ENCODE results near the gene P2RY8.
"Not testable (repeated sequence)": the region's sequence is repeated elsewhere in the genome, so short reads cannot be mapped to it uniquely, and the experiment has no call there.

P2RY8 gene

DNA sequence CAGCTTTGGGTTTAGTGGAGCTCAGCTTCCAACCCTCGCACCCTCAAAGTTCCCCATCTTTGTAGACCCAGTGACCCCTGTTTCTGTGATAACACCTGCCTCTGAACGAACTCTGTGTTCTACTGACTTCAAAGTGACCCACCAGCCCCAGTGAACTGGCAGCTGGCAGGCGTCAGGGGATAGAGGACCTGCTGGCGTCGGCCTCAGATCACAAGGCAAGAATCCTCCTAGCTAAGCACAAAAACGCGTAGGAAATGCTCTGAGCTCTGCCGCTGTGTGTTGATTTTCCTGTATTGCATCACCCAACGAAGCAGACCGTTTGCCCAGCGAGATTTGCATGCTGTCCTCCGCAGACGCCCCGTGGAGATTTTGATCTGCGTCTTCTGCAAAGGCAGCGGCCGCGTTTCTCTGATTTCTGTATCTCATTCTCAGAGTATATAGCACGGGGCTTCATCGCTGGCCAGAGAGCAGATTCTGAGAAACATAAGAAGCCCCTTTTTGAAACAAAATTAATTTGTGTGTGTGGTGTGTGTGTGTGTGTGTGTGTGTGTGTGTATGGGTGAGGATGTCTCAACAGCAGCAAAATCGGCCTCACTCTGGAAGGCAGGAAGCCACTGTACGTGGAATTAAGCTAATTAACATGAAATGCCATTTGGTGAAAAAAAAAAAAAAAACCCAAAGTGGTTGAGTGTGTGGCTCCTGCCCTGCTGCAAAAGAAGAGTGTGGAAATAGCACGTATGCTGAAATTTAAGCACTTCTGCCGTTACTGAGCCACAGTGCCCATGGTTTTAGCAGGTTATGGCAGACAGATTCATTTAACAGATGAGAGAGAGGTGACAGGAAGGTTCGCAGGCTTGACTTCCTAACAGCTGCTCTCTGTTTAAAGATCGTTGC is 55.1 kb downstream of the P2RY8 start:
- peaks cover 57 to 77% of the 10 kb centered on the region in 2 donors for H3K36me3 Mint-ChIP-seq
- peak overlapping the region; percentile 98 for H3K27ac Mint-ChIP-seq
- H3K27me3 Mint-ChIP-seq = no peaks in the 10 kb centered on the region
- peaks cover 4 to 12% of the 10 kb centered on the region in 2 donors for H3K9me3 Mint-ChIP-seq
- ATAC-seq (replicated peaks) (peak; percentile 54 to 63), DNase-seq (peak; percentile 83)
- H3K4me3 Mint-ChIP-seq = peak overlapping the region; percentile 61 to 85
- peaks cover 59 to 83% of the 10 kb centered on the region in 2 donors for H3K4me1 Mint-ChIP-seq

DNA sequence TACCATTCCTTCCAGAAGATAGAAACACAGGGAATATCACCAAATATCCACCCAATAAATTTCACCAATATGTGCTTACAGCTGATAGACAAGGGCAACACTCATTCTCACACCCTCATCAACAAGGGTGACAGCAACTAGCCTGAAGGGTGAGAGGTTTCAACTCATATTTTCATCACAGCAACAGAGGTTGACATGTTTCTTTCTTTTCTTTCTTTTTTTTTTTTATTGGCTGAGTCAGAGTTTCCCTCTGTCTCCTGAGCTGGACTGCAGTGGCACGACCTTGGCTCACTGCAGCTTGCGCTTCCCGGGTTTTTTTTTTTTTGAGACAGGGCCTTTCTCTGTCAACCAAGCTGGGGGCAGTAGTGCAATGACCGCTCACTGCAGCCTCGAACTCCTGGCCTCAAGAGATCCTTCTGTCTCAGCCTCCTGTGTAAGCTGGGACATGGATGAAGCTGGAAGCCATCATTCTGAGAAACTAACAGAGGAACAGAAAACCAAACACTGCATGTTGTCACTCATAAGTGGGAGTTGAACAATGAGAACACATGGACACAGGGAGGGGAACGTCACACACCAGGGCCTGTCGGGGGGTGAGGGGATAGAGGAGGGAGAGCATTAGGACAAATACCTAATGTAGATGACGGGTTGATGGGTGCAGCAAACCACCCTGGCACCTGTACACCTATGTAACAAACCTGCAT is 56.8 kb downstream of the P2RY8 start:
- Mint-ChIP-seq H3K9me3 (peaks cover 4 to 14% of the 10 kb centered on the region in 2 donors), H3K4me3 (peak overlapping the region; percentile 60 to 73), H3K27me3 (no peaks in the 10 kb centered on the region), H3K27ac (peak overlapping the region; percentile 98), H3K36me3 (peaks cover 53 to 74% of the 10 kb centered on the region in 2 donors), H3K4me1 (peaks cover 63 to 85% of the 10 kb centered on the region in 2 donors)
- ATAC-seq (replicated peaks) (peak; percentile 10 to 12), DNase-seq (peak; percentile 52)

DNA sequence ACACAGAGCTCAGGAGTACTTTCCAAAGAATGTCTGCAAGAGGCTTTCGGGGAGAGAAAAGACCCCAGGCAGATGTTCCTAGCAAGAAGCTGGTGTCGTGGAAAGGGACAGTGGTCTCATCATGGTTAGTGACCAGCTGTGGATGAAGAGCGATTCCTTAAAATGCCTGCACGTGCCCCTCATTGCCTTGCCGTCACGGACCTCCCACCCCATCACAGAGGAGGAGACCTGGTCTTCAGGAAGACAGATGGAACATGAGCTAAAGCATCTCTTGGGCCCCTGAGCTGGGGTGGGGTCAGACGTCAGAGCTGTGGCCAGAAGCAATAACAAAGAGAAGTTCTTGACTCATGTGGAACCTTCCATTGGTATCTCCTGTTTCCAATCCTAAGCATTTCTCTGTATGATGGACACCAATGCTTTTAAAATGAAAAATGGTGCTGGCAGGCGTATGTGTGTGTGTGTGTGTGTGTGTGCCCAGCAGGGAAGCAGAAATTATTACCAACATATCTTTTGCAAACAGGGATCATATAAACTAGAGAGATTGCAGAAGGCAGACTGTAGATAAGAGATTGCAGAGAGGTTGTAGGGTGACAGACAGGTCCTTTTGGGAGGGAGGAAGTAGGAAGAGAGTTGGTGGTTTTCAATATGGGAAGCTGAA is 59.1 kb downstream of the P2RY8 start:
- ATAC-seq (replicated peaks) = no peak
- H3K27ac Mint-ChIP-seq = peak overlapping the region; percentile 82
- no peak for DNase-seq
- no peaks in the 10 kb centered on the region for H3K27me3 Mint-ChIP-seq
- peaks cover 71 to 85% of the 10 kb centered on the region in 2 donors for H3K4me1 Mint-ChIP-seq
- H3K36me3 Mint-ChIP-seq = peaks cover 63 to 80% of the 10 kb centered on the region in 2 donors
- peak overlapping the region; percentile 5 to 11 for H3K4me3 Mint-ChIP-seq
- peaks cover 16 to 34% of the 10 kb centered on the region in 2 donors for H3K9me3 Mint-ChIP-seq

DNA sequence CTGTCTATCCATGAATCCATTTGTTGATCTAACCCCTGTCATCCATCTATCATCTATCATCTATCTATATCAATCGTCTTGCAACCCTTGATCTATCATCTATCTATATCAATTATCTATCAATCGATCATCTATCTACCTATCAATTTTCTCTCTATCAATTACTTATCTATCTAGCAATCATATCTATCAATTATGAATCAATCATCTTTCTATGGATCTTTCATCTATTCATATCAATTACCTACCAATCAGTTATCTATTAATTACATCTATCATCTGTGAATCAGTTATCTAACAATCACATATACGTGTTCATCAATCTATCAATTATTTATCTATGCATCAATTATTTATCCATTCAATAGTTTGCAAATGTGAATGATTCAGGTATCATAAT is 59.8 kb downstream of the P2RY8 start:
- Mint-ChIP-seq H3K9me3 (peaks cover 18 to 39% of the 10 kb centered on the region in 2 donors), H3K36me3 (peaks cover 67 to 81% of the 10 kb centered on the region in 2 donors), H3K4me3 (no peak overlapping the region), H3K4me1 (peaks cover 75 to 86% of the 10 kb centered on the region in 2 donors), H3K27me3 (no peaks in the 10 kb centered on the region), H3K27ac (peak overlapping the region; percentile 82)
- DNase-seq (no peak), ATAC-seq (replicated peaks) (no peak)

DNA sequence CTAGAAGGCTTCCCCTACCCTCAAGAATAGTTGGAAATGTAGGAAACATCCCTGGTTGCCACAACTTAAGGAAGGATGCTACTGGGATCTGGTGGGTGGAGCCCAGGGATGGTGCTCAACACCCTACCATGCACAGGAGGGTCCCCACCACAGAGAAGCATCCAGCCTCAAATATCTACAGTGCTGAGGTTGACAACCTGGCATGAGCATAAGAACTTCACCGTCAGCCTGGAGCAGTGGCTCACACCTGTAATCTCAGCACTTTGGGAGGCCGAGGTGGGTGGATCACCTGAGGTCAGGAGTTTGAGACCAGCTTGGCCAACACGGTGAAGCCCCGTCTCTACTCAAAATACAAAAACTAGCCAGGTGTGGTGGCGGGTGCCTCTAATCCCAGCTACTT is 60.3 kb downstream of the P2RY8 start:
- DNase-seq = no peak
- H3K36me3 Mint-ChIP-seq = peaks cover 67 to 81% of the 10 kb centered on the region in 2 donors
- no peak overlapping the region for H3K27ac Mint-ChIP-seq
- H3K4me3 Mint-ChIP-seq = no peak overlapping the region
- H3K9me3 Mint-ChIP-seq = peaks cover 21 to 42% of the 10 kb centered on the region in 2 donors
- no peaks in the 10 kb centered on the region for H3K27me3 Mint-ChIP-seq
- ATAC-seq (replicated peaks) = no peak
- H3K4me1 Mint-ChIP-seq = peaks cover 75 to 86% of the 10 kb centered on the region in 2 donors

DNA sequence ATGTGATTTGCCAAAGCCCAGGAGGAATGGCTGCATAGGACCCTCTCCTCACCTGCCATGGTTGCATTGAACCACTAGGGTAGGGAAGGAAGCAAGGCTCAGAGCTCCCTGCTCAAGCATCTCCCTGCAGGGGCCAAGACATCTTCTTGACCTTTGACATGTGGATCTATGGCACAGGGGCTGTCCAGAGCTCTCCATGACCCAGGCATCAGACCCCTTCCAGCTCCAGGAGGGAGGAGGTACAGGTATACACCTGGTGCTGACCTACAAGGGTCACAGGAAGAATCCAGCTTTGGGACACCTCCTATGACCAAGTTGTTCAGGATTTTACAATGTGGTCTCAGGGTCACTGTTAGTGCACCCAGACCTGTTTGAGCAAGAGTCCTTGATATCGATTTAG is 61.1 kb downstream of the P2RY8 start:
- Mint-ChIP-seq H3K36me3 (peaks cover 66 to 79% of the 10 kb centered on the region in 2 donors), H3K9me3 (peaks cover 21 to 42% of the 10 kb centered on the region in 2 donors), H3K4me1 (peaks cover 73 to 86% of the 10 kb centered on the region in 2 donors), H3K27me3 (no peaks in the 10 kb centered on the region), H3K4me3 (no peak overlapping the region), H3K27ac (peak overlapping the region; percentile 57)
- ATAC-seq (replicated peaks) = no peak
- DNase-seq = no peak

DNA sequence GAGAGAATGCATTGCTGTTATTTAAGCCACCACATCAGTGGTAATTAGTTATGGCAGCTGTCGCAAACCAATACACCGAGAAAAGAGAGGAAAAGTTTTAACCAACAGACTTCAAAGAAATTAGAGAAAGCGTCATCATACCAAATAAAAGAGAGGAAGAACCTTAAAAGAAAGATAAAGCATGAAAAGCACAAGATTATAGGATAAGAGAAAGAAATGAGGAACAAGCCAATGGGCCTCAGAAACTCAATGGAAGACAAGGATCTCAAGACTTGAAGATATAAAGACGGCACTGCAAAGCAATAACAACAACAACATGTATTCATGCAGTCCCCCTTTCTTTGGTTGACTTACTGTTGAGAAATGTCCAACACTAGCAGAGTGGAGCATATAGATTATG is 61.5 kb downstream of the P2RY8 start:
- H3K36me3 Mint-ChIP-seq = peaks cover 64 to 77% of the 10 kb centered on the region in 2 donors
- ATAC-seq (replicated peaks) (no peak), DNase-seq (no peak)
- peaks cover 71 to 85% of the 10 kb centered on the region in 2 donors for H3K4me1 Mint-ChIP-seq
- no peaks in the 10 kb centered on the region for H3K27me3 Mint-ChIP-seq
- no peak overlapping the region for H3K4me3 Mint-ChIP-seq
- H3K27ac Mint-ChIP-seq = no peak overlapping the region
- H3K9me3 Mint-ChIP-seq = peaks cover 21 to 42% of the 10 kb centered on the region in 2 donors

DNA sequence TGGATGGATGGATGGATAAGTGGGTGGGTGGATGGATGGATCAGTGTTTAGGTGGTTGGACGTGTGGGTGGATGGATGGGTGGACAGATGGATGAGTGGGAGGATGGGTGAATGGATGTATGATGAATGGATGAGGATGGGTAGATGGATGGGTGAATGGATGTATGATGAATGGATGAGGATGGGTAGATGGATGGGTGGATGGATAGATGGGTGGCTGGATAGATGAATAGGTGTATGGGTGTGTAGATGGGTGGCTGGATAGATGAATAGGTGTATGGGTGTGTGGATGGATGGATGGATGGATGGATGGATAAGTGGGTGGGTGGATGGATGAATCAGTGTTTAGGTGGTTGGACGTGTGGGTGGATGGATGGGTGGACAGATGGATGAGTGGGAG is 62.4 kb downstream of the P2RY8 start:
- Mint-ChIP-seq H3K4me3 (peak overlapping the region in 1 of 2 donors; percentile 27), H3K9me3 (peaks cover 21 to 38% of the 10 kb centered on the region in 2 donors), H3K36me3 (peaks cover 56 to 70% of the 10 kb centered on the region in 2 donors), H3K4me1 (peaks cover 67 to 83% of the 10 kb centered on the region in 2 donors)
- not testable (repeated sequence) for ATAC-seq (replicated peaks); H3K27me3 Mint-ChIP-seq; H3K27ac Mint-ChIP-seq; DNase-seq

DNA sequence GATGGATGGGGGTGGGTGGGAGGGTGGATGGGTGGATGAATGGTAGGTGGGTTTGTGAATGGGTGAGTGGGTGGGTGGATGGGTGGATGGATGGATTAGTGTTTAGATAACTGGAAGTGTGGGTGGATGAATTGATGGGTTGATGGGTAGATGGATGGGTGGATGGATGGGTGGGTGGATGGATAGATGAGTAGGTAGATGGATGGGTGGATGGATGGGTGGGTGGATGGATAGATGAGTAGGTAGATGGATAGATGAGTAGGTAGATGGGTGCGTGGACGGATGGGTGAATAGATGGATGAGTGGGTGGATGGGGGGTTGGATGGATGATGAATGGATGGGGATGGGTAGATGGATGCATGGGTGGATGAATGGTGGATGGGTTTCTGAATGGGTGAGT is 64.0 kb downstream of the P2RY8 start:
- DNase-seq = no peak
- peak overlapping the region; percentile 30 to 56 for H3K4me3 Mint-ChIP-seq

DNA sequence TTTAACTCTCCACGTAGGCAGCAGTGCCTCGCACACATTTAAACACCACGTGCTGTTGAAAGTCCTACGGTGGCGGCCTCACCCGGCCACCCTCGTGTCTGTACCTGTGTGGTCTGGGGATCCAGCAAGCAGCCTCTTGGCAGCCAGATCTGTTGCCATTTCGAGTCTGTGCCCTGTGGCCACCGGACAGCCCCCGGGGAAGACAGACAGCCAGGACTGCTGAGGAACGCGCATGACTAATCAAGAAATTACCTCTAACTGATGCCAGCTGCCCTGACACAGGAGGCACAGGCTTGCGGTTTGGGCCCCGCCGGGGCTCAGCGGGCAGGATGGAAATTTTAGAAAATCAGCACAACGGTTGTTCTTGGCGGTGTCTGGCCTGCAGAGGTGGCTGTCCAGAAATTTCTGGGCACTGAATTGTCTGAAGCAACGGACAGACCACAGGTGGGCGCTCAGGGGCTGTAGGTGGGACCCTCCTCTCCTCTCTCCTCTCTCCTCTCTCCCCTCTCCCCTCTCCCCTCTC is 68.7 kb downstream of the P2RY8 start:
- DNase-seq = peak; percentile 90
- peaks cover 56 to 70% of the 10 kb centered on the region in 2 donors for H3K36me3 Mint-ChIP-seq

More for the DNA sequence above, 64.0 kb downstream of the P2RY8 start:
- ATAC-seq (replicated peaks) = no peak
- peak overlapping the region; percentile 72 for H3K27ac Mint-ChIP-seq
- H3K27me3 Mint-ChIP-seq = no peaks in the 10 kb centered on the region
- H3K4me1 Mint-ChIP-seq = peaks cover 65 to 81% of the 10 kb centered on the region in 2 donors
- peaks cover 49 to 64% of the 10 kb centered on the region in 2 donors for H3K36me3 Mint-ChIP-seq
- H3K9me3 Mint-ChIP-seq = peaks cover 17 to 31% of the 10 kb centered on the region in 2 donors

DNA sequence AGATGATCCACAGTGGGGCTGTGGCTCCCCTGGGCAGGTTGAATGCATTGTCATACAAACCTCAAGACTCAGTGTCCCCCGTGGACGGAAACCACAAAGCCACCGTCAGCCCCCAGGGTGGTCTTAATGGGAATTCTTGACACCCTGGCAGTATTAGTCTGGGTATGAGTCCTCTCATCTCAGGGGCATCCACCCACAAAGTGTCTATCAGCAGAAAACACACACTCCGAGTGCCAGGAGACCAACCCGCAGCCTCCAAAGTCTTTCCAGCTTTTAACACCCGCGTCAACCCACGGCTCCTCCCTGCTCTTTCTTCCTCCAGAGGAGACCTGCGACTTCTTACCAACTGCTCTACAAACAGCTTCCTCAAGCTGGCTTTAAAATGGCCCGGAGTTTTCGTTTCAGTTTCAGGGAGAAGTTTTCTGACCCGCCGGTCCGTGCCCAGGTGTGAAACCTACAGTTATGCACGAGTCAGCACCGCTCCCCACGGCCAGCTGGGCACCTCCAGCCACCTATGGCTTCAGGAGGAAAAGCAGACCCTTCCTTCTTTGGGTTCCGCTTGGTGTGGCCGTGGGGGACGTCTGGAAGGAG is 69.9 kb downstream of the P2RY8 start:
- peak overlapping the region; percentile 75 to 83 for H3K4me3 Mint-ChIP-seq
- peak; percentile 68 for DNase-seq
- H3K36me3 Mint-ChIP-seq = peaks cover 52 to 62% of the 10 kb centered on the region in 2 donors
- no peaks in the 10 kb centered on the region for H3K27me3 Mint-ChIP-seq
- peak overlapping the region; percentile 98 for H3K27ac Mint-ChIP-seq
- ATAC-seq (replicated peaks) = peak; percentile 34 to 46
- H3K9me3 Mint-ChIP-seq = peaks cover 2% of the 10 kb centered on the region in 2 donors
- peaks cover 63 to 90% of the 10 kb centered on the region in 2 donors for H3K4me1 Mint-ChIP-seq

More for the DNA sequence above, 68.7 kb downstream of the P2RY8 start:
- peak; percentile 77 to 81 for ATAC-seq (replicated peaks)
- peaks cover 7 to 12% of the 10 kb centered on the region in 2 donors for H3K9me3 Mint-ChIP-seq
- peak overlapping the region; percentile 49 to 66 for H3K4me3 Mint-ChIP-seq
- H3K4me1 Mint-ChIP-seq = peaks cover 67 to 93% of the 10 kb centered on the region in 2 donors
- H3K27me3 Mint-ChIP-seq = no peaks in the 10 kb centered on the region
- peak overlapping the region; percentile 96 for H3K27ac Mint-ChIP-seq

DNA sequence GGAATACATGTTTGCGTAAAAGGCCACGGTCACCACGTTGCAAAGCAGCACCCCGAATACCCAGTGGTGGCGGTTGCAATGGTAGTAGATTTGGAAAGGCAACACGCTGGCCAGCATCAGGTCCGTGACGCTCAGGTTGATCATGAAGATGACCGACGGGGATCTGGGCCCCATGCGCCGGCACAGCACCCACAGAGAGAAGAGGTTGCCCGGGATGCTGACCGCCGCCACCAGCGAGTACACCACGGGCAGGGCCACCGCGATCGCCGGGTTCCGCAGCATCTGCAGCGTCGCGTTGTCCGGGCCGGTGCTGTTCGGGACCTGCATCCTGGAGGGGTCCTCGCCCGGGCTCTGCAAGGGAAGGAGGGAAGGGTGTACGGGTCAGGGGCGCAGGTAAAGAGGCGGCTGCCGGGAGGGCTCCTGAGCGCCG is 70.7 kb downstream of the P2RY8 start:
- DNase-seq = no peak
- Mint-ChIP-seq H3K27ac (peak overlapping the region; percentile 80), H3K4me3 (peak overlapping the region; percentile 34 to 83)

More for the DNA sequence above, 70.7 kb downstream of the P2RY8 start:
- Mint-ChIP-seq H3K27me3 (no peaks in the 10 kb centered on the region), H3K9me3 (no peaks in the 10 kb centered on the region), H3K4me1 (peaks cover 56 to 82% of the 10 kb centered on the region in 2 donors), H3K36me3 (peaks cover 45 to 55% of the 10 kb centered on the region in 2 donors)
- no peak for ATAC-seq (replicated peaks)
